Activated CD4-positive, alpha-beta T cell treated with anti-CD3 and anti-CD28 coated beads, Interleukin-2, amount 50 U/mL, for 4 hours (primary cell): ENCODE data around the gene FOXC2.

Experiments used
- DNase-seq, 2 experiments: peaks; one replicate each; pipeline ENCODE4 v3.0.0-alpha.2; 2020

FOXC2 gene

DNA sequence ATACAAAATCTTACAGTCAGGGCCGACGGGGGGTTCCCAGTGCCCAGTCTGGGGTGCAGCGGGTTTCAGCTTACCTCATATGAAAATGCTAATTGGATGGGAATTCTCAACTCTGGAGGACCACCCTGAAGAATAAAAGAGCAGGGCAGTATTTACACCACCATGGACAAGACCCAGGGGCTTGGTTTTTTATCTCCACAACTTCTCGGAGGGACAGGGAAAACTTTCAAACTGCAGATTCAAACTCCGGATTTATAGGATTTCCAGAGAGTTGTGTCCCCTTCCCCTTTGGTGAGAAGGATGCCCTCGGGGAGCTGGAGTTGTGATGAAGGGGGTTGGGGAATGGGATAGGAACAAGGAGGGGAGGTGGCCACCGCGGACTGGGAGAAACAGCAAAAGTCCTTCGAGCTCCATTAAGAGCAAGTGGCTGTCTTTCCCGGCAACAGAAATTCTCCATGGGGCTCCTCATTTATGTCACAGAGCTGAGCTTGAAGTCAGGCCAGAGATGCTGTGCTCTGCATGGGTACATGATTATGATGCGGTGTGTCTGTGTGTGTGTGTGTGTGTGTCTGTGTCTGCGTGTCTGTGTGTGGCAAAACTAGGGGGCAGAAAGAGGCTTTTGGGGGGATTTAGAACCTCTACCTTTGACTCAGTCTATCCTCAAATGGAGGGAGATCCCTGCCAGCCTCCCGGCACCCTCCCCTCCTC is 27.4 kb downstream of the FOXC2 start:
- DNase-seq: no peak

DNA sequence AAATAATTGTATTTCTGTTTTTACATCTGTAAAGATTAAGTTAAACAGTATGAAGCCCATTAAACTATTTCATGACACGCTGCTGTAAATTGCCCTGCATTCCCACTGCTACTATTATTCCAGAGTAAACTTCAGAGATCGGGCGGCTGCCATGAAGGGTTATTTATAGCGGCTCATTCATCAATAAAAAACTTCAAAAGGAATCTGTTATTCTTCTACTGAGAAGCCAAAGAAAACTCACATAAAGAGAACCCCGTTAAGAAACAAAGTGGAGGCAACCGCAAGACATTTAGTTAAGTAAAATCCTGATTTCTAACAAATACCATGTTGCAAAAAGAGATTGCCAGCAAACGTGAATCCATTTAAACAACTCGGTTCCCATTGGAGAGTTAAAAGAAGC is 28.1 kb downstream of the FOXC2 start:
- DNase-seq: no peak

DNA sequence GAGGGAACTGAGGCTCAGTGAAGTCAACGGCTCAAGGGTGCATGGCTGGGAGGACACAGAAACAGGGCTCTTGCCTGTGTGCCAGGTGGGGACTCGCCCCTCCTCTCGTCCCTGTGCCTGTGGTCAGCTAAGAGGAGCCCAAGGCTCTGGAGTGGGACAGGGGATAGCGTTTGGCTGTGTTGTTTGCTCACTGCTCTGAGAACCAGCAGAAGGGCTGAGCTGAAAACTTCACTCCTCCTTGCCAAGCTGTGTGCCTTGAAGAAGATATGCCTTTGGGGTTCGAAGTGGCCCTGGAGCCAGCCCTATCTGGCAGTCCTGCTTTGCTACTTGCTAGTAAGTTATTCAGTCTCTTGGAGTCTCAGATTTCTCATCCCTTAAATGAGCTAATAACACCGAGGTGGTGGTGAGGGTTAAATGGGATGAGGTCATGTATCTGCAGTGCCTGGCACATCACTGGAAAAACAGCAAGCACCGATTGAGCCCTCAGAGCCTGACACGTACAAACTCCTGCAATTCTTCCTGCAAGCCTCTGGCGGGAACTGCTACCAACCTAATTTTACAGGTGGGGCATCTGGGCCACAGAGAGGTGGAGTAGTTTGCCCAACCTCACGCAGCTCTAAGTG is 29.5 kb downstream of the FOXC2 start:
- DNase-seq: no peak

GRCh38 chr16:86597126-86597879 is 30.7 kb downstream of the FOXC2 start:
- DNase-seq: no peak

GRCh38 chr16:86597880-86598606 is 31.4 kb downstream of the FOXC2 start:
- no peak for DNase-seq

DNA sequence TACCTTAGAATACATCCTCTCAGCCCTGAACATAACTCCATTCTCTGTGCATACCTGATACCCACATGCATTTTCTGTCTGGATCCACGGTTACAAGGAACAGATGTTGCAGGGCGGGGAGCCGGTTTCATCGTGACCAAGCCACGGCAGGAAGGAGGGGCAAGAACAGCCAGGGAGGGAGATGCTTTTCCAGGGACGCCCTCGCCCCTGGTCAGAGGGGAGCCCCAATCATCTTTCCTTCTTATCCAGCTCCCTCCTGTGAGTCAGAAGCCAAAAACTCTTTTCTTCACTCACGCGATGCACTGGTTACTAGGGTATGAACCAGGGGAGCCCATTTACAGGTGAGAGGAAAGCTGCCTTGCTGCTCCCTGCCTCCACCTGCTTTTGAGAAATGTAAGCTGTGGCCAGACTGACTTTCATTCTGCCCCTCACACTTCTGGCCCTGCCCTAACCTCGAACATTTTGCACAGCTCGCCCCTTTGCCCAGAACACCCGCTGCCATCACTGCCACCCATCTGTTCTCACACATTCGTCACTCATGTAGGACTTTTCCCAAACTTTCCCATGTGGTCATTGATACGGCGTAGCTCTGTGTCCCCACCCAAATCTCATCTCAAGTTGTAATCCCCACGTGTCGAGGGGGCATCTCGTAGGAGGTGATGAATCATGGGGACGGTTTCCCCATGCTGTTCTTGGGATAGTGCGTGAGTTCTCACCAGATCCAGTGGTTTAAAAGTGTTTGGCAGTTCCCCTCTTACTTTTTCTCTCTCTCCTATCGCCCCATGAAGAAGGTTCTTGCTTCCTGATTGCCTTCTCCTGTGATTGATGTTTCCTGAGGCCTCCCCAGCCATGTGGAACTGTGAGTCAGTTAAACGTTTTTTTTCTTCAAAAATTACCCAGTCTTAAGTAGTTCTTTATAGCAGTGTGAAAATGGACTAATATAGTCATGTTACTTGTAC is 32.3 kb downstream of the FOXC2 start:
- no peak for DNase-seq

GRCh38 chr16:86601356-86601755 is 34.7 kb downstream of the FOXC2 start:
- DNase-seq: no peak

- DNase-seq: no peak
Measured at GRCh38 chr16:86602521-86602920, 35.9 kb downstream of the FOXC2 start.

GRCh38 chr16:86604436-86605193 is 38.0 kb downstream of the FOXC2 start:
- peak; percentile 17 to 29 for DNase-seq

DNA sequence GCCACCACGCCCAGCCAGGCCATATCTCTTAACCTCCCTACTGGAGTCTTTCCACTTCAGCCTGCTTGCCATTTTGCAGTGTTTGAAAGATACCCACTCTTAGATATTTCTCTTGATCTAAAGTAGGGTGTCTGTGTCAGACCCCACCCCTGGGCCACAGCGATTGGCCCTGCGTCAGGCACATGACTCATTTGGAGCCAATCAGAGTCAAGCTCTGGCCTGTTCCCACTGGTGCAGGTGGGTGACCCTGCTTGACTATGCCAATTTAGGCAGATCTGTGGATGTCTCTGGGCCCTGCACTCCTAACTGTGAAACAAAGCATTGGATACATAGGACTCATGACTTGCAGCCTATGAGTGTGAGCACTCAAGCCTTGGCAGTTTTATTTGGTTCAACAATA is 39.3 kb downstream of the FOXC2 start:
- no peak for DNase-seq

- no peak for DNase-seq
Measured at GRCh38 chr16:86608301-86608747, 41.7 kb downstream of the FOXC2 start.

DNA sequence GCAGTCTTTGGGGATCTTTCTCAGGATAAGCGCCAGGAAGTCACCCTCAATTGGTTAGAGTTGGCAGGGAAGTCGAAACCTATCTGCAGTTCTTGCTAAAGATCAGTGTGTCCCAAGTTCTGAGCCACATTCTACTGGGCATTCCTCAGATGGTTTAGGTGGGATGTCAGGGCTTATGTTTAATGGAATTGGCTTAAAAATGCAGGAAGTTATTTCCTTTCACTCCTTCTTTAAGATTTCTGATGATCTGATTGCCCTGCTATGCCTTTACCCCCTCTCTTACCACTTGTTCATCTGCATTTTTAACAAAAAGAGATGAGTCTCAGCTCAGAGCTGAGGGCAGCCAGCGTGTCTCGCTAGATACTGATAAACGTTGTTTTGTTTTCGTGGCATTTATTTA is 42.5 kb downstream of the FOXC2 start:
- no peak for DNase-seq

DNA sequence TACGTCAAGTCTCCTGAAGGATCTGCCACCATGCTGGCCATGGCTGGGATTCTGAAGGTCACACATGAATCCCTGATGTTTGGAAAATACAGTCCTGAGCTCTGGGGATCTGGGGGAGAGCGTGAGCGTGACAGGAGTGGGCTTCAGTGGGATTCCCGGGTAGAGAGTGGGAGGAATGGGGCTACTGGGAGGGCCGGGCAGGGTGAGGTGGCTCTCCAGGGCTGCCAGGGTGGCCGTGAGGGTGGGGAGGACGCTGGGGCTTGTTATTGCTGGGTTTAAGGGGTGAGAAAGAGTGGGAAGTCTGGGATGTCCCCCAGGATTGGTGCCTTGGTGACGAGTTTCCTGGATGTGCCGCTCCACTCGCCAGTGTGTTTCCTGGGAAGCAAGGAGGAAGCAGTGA is 43.0 kb downstream of the FOXC2 start:
- DNase-seq: no peak

- no peak for DNase-seq
Measured at GRCh38 chr16:86610779-86611524, 44.3 kb downstream of the FOXC2 start.

- DNase-seq: no peak
Measured at GRCh38 chr16:86611525-86611855, 44.9 kb downstream of the FOXC2 start.

- no peak for DNase-seq
Measured at GRCh38 chr16:86611941-86612340, 45.3 kb downstream of the FOXC2 start.

- no peak for DNase-seq
Measured at GRCh38 chr16:86614699-86615098, 48.1 kb downstream of the FOXC2 start.

GRCh38 chr16:86616906-86617305 is 50.3 kb downstream of the FOXC2 start:
- DNase-seq: no peak

GRCh38 chr16:86618431-86619238 is 52.0 kb downstream of the FOXC2 start:
- DNase-seq: no peak
